Measurements from ENCODE around the gene COIL. TPM values are rescaled to one million over a fixed set of nuclear protein-coding genes. Genes with fewer than 3 reads are reported as not detected.

The COIL gene
- total and polyA plus RNA-seq, 9 of the 15 experiments (the other 6 are each of a cell fraction or from before 2014, with no cell fraction given) = 23.9 to 41.3 (median 28.7) TPM

DNA sequence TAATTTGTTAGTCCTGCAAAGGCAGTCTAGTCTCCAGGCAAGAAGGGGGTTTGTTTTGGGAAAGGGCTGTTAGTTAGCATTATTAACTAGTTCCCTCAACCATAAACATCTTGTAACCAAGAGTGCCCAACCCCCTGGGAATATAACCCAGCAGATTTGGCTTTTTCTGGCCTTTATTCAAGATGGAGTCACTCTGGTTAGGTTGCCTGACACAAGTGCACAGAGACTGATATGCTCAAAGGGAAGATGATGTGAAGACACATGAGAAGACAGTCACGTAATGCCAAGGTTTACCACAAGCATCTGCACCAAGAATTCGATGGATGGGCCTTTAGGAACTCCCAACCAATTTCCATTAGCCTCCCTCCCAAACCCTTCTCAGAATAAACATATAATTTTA is 13.2 kb upstream of the COIL start (continued):
- TF ChIP-seq, protein P1, sequence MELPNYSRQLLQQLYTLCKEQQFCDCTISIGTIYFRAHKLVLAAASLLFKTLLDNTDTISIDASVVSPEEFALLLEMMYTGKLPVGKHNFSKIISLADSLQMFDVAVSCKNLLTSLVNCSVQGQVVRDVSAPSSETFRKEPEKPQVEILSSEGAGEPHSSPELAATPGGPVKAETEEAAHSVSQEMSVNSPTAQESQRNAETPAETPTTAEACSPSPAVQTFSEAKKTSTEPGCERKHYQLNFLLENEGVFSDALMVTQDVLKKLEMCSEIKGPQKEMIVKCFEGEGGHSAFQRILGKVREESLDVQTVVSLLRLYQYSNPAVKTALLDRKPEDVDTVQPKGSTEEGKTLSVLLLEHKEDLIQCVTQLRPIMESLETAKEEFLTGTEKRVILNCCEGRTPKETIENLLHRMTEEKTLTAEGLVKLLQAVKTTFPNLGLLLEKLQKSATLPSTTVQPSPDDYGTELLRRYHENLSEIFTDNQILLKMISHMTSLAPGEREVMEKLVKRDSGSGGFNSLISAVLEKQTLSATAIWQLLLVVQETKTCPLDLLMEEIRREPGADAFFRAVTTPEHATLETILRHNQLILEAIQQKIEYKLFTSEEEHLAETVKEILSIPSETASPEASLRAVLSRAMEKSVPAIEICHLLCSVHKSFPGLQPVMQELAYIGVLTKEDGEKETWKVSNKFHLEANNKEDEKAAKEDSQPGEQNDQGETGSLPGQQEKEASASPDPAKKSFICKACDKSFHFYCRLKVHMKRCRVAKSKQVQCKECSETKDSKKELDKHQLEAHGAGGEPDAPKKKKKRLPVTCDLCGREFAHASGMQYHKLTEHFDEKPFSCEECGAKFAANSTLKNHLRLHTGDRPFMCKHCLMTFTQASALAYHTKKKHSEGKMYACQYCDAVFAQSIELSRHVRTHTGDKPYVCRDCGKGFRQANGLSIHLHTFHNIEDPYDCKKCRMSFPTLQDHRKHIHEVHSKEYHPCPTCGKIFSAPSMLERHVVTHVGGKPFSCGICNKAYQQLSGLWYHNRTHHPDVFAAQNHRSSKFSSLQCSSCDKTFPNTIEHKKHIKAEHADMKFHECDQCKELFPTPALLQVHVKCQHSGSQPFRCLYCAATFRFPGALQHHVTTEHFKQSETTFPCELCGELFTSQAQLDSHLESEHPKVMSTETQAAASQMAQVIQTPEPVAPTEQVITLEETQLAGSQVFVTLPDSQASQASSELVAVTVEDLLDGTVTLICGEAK (IDR thresholded peaks at IDR 0.05) = no peak
- TF ChIP-seq, protein P1 (CRISPR knock-in tag; IDR thresholded peaks at IDR 0.05) = no peak
- TF ChIP-seq EP300 (IDR thresholded peaks at IDR 0.05; ENCODE audit: low read length) (no peak), KDM2B (CRISPR knock-in tag; IDR thresholded peaks at IDR 0.05) (no peak), FOXJ2 (tag; IDR thresholded peaks at IDR 0.05) (no peak), ZNF134 (CRISPR knock-in tag; conservative IDR thresholded peaks at IDR 0.05) (no peak), SMARCA5 (IDR thresholded peaks at IDR 0.05) (no peak), NR2C2 (CRISPR knock-in tag; IDR thresholded peaks at IDR 0.05) (no peak), NR2C2 (tag; IDR thresholded peaks at IDR 0.05) (no peak), ZSCAN29 (IDR thresholded peaks at IDR 0.05) (no peak)
- TF ChIP-seq, protein P2, sequence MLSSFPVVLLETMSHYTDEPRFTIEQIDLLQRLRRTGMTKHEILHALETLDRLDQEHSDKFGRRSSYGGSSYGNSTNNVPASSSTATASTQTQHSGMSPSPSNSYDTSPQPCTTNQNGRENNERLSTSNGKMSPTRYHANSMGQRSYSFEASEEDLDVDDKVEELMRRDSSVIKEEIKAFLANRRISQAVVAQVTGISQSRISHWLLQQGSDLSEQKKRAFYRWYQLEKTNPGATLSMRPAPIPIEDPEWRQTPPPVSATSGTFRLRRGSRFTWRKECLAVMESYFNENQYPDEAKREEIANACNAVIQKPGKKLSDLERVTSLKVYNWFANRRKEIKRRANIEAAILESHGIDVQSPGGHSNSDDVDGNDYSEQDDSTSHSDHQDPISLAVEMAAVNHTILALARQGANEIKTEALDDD (IDR thresholded peaks at IDR 0.05) = peak; percentile 11; the same call in 1 of the 2 replicates
- TF ChIP-seq, protein P3, sequence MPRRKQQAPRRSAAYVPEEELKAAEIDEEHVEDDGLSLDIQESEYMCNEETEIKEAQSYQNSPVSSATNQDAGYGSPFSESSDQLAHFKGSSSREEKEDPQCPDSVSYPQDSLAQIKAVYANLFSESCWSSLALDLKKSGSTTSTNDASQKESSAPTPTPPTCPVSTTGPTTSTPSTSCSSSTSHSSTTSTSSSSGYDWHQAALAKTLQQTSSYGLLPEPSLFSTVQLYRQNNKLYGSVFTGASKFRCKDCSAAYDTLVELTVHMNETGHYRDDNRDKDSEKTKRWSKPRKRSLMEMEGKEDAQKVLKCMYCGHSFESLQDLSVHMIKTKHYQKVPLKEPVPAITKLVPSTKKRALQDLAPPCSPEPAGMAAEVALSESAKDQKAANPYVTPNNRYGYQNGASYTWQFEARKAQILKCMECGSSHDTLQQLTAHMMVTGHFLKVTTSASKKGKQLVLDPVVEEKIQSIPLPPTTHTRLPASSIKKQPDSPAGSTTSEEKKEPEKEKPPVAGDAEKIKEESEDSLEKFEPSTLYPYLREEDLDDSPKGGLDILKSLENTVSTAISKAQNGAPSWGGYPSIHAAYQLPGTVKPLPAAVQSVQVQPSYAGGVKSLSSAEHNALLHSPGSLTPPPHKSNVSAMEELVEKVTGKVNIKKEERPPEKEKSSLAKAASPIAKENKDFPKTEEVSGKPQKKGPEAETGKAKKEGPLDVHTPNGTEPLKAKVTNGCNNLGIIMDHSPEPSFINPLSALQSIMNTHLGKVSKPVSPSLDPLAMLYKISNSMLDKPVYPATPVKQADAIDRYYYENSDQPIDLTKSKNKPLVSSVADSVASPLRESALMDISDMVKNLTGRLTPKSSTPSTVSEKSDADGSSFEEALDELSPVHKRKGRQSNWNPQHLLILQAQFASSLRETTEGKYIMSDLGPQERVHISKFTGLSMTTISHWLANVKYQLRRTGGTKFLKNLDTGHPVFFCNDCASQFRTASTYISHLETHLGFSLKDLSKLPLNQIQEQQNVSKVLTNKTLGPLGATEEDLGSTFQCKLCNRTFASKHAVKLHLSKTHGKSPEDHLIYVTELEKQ (CRISPR knock-in tag; IDR thresholded peaks at IDR 0.05) = peak; percentile 73
- TF ChIP-seq, protein P4, sequence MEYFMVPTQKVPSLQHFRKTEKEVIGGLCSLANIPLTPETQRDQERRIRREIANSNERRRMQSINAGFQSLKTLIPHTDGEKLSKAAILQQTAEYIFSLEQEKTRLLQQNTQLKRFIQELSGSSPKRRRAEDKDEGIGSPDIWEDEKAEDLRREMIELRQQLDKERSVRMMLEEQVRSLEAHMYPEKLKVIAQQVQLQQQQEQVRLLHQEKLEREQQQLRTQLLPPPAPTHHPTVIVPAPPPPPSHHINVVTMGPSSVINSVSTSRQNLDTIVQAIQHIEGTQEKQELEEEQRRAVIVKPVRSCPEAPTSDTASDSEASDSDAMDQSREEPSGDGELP (CRISPR knock-in tag; IDR thresholded peaks at IDR 0.05; ENCODE audit: borderline replicate concordance) = no peak
- TF ChIP-seq, protein P5, sequence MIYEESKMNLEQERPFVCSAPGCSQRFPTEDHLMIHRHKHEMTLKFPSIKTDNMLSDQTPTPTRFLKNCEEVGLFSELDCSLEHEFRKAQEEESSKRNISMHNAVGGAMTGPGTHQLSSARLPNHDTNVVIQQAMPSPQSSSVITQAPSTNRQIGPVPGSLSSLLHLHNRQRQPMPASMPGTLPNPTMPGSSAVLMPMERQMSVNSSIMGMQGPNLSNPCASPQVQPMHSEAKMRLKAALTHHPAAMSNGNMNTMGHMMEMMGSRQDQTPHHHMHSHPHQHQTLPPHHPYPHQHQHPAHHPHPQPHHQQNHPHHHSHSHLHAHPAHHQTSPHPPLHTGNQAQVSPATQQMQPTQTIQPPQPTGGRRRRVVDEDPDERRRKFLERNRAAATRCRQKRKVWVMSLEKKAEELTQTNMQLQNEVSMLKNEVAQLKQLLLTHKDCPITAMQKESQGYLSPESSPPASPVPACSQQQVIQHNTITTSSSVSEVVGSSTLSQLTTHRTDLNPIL (CRISPR knock-in tag; IDR thresholded peaks at IDR 0.05) = no peak
